ENCODE data around the gene SYT12. TPM values are rescaled to one million over a fixed set of nuclear protein-coding genes. Genes with fewer than 3 reads are reported as not detected.
"Not testable (repeated sequence)": the region's sequence is repeated elsewhere in the genome, so short reads cannot be mapped to it uniquely, and the experiment has no call there.

The SYT12 gene
- total RNA-seq, 2 donors from 2014 or later: 0.91 to 1.1 TPM

GRCh38 chr11:66986178-66986545 is 36.8 kb upstream of the SYT12 start:
- Histone ChIP-seq H3K36me3 (ENCODE audit: control insufficient read depth, insufficient read depth, low read length) (no peaks in the 10 kb centered on the region), H3K9ac (ENCODE audit: extremely low read depth, low read length, poor library complexity, severe bottlenecking) (no peak overlapping the region), H3K27me3 (ENCODE audit: control insufficient read depth, insufficient read depth, low read length, poor library complexity, severe bottlenecking) (no peaks in the 10 kb centered on the region), H3K27ac (ENCODE audit: low read depth, low read length) (no peak overlapping the region), H3K9me3 (ENCODE audit: control insufficient read depth, low read length) (no peaks in the 10 kb centered on the region), H3K4me1 (ENCODE audit: control insufficient read depth, insufficient read depth, low read length) (peaks cover 8% of the 10 kb centered on the region), H3K4me3 (ENCODE audit: low read length) (no peak overlapping the region)
- H3K9me3 Mint-ChIP-seq: peaks cover 13% of the 10 kb centered on the region
- WGBS, 2 experiments (ENCODE audit: insufficient coverage in 1 of 2, insufficient read length in 1 of 2): 86 to 91% methylated on average over 6 to 7 of the region's 7 CpGs
- H3K4me1 Mint-ChIP-seq: peaks cover 18% of the 10 kb centered on the region
- H3K27ac Mint-ChIP-seq: no peak overlapping the region
- H3K4me3 Mint-ChIP-seq: no peak overlapping the region
- no peak for DNase-seq
- no peaks in the 10 kb centered on the region for H3K36me3 Mint-ChIP-seq (ENCODE audit: low read depth)
- TF ChIP-seq CTCF (conservative IDR thresholded peaks at IDR 0.05): no peak
- H3K27me3 Mint-ChIP-seq (ENCODE audit: insufficient read depth): peaks cover 2% of the 10 kb centered on the region

GRCh38 chr11:66987158-66987620 is 35.7 kb upstream of the SYT12 start:
- Histone ChIP-seq H3K36me3 (ENCODE audit: control insufficient read depth, insufficient read depth, low read length) (no peaks in the 10 kb centered on the region), H3K9ac (ENCODE audit: extremely low read depth, low read length, poor library complexity, severe bottlenecking) (no peak overlapping the region), H3K27me3 (ENCODE audit: control insufficient read depth, insufficient read depth, low read length, poor library complexity, severe bottlenecking) (no peaks in the 10 kb centered on the region), H3K4me1 (ENCODE audit: control insufficient read depth, insufficient read depth, low read length) (peaks cover 8% of the 10 kb centered on the region), H3K4me3 (ENCODE audit: low read length) (no peak overlapping the region), H3K9me3 (ENCODE audit: control insufficient read depth, low read length) (no peaks in the 10 kb centered on the region), H3K27ac (ENCODE audit: low read depth, low read length) (no peak overlapping the region)
- Mint-ChIP-seq H3K27ac (no peak overlapping the region), H3K36me3 (ENCODE audit: low read depth) (no peaks in the 10 kb centered on the region), H3K4me1 (peaks cover 18% of the 10 kb centered on the region), H3K9me3 (peaks cover 13% of the 10 kb centered on the region), H3K27me3 (ENCODE audit: insufficient read depth) (peaks cover 2% of the 10 kb centered on the region), H3K4me3 (no peak overlapping the region)
- DNase-seq: peak; percentile 91
- no peak for TF ChIP-seq CTCF (conservative IDR thresholded peaks at IDR 0.05)
- 59% methylated on average over 3 to 6 of the region's 6 CpGs for WGBS, 2 experiments (ENCODE audit: insufficient coverage in 1 of 2, insufficient read length in 1 of 2)

GRCh38 chr11:66987924-66988637 is 34.9 kb upstream of the SYT12 start:
- peaks cover 15% of the 10 kb centered on the region for H3K4me1 Mint-ChIP-seq
- Histone ChIP-seq H3K4me3 (ENCODE audit: low read length) (no peak overlapping the region), H3K9ac (ENCODE audit: extremely low read depth, low read length, poor library complexity, severe bottlenecking) (no peak overlapping the region), H3K36me3 (ENCODE audit: control insufficient read depth, insufficient read depth, low read length) (no peaks in the 10 kb centered on the region), H3K9me3 (ENCODE audit: control insufficient read depth, low read length) (no peaks in the 10 kb centered on the region), H3K27me3 (ENCODE audit: control insufficient read depth, insufficient read depth, low read length, poor library complexity, severe bottlenecking) (no peaks in the 10 kb centered on the region), H3K27ac (ENCODE audit: low read depth, low read length) (no peak overlapping the region), H3K4me1 (ENCODE audit: control insufficient read depth, insufficient read depth, low read length) (peaks cover 8% of the 10 kb centered on the region)
- TF ChIP-seq CTCF (conservative IDR thresholded peaks at IDR 0.05): no peak
- no peaks in the 10 kb centered on the region for H3K36me3 Mint-ChIP-seq (ENCODE audit: low read depth)
- no peak overlapping the region for H3K27ac Mint-ChIP-seq
- peaks cover 10% of the 10 kb centered on the region for H3K9me3 Mint-ChIP-seq
- DNase-seq: no peak
- H3K4me3 Mint-ChIP-seq: no peak overlapping the region
- H3K27me3 Mint-ChIP-seq (ENCODE audit: insufficient read depth): peaks cover 2% of the 10 kb centered on the region
- WGBS, 2 experiments (ENCODE audit: insufficient coverage in 1 of 2, insufficient read length in 1 of 2): 87 to 94% methylated on average over 7 to 13 of the region's 13 CpGs

GRCh38 chr11:66988741-66989140 is 34.2 kb upstream of the SYT12 start:
- H3K27me3 Mint-ChIP-seq (ENCODE audit: insufficient read depth); H3K4me1 ChIP-seq (ENCODE audit: control insufficient read depth, insufficient read depth, low read length); H3K27ac Mint-ChIP-seq; H3K36me3 ChIP-seq (ENCODE audit: control insufficient read depth, insufficient read depth, low read length); H3K27me3 ChIP-seq (ENCODE audit: control insufficient read depth, insufficient read depth, low read length, poor library complexity, severe bottlenecking); H3K4me3 ChIP-seq (ENCODE audit: low read length); H3K9me3 ChIP-seq (ENCODE audit: control insufficient read depth, low read length); H3K9me3 Mint-ChIP-seq; H3K27ac ChIP-seq (ENCODE audit: low read depth, low read length); DNase-seq; H3K36me3 Mint-ChIP-seq (ENCODE audit: low read depth); H3K4me3 Mint-ChIP-seq; H3K9ac ChIP-seq (ENCODE audit: extremely low read depth, low read length, poor library complexity, severe bottlenecking): not testable (repeated sequence)
- WGBS, 2 experiments (ENCODE audit: insufficient coverage in 1 of 2, insufficient read length in 1 of 2): 96 to 100% methylated on average over 8 to 25 of the region's 28 CpGs
- H3K4me1 Mint-ChIP-seq: peaks cover 13% of the 10 kb centered on the region

- not testable (repeated sequence) for H3K27ac Mint-ChIP-seq; H3K27me3 Mint-ChIP-seq (ENCODE audit: insufficient read depth); H3K27ac ChIP-seq (ENCODE audit: low read depth, low read length); H3K4me3 Mint-ChIP-seq; H3K4me3 ChIP-seq (ENCODE audit: low read length); H3K36me3 Mint-ChIP-seq (ENCODE audit: low read depth); H3K27me3 ChIP-seq (ENCODE audit: control insufficient read depth, insufficient read depth, low read length, poor library complexity, severe bottlenecking); H3K9ac ChIP-seq (ENCODE audit: extremely low read depth, low read length, poor library complexity, severe bottlenecking); H3K4me1 ChIP-seq (ENCODE audit: control insufficient read depth, insufficient read depth, low read length); DNase-seq; H3K36me3 ChIP-seq (ENCODE audit: control insufficient read depth, insufficient read depth, low read length); H3K9me3 Mint-ChIP-seq; H3K9me3 ChIP-seq (ENCODE audit: control insufficient read depth, low read length)
- WGBS, 2 experiments (ENCODE audit: insufficient coverage in 1 of 2, insufficient read length in 1 of 2): 89 to 95% methylated on average over 8 to 9 of the region's 9 CpGs
- peaks cover 13% of the 10 kb centered on the region for H3K4me1 Mint-ChIP-seq
These were observed 33.6 kb upstream of the SYT12 start for GRCh38 chr11:66989360-66989759.

All from endodermal cell (in vitro differentiated cells).